ENCODE measurements around the gene DKKL1.

DNA sequence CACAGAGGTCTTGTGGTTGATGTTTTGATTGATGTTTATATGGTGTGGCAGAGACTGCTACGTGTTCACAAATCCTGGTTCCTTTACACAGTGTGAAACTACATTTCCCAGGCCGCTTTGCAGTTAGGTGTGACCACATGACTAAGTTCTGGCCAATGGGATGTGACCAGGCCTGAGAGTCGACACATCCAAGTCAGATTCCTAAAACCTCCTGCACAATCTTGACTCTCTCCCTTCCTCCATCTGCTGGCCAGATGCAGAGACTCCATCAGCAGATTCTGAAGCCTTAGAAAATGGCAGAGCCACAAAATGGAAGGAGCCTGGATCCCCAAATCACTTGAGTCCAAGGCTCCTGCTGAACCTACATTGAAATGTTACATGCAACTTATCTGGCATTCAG is 15.8 kb upstream of the DKKL1 start:
- TF ChIP-seq, protein P1, sequence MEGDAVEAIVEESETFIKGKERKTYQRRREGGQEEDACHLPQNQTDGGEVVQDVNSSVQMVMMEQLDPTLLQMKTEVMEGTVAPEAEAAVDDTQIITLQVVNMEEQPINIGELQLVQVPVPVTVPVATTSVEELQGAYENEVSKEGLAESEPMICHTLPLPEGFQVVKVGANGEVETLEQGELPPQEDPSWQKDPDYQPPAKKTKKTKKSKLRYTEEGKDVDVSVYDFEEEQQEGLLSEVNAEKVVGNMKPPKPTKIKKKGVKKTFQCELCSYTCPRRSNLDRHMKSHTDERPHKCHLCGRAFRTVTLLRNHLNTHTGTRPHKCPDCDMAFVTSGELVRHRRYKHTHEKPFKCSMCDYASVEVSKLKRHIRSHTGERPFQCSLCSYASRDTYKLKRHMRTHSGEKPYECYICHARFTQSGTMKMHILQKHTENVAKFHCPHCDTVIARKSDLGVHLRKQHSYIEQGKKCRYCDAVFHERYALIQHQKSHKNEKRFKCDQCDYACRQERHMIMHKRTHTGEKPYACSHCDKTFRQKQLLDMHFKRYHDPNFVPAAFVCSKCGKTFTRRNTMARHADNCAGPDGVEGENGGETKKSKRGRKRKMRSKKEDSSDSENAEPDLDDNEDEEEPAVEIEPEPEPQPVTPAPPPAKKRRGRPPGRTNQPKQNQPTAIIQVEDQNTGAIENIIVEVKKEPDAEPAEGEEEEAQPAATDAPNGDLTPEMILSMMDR (conservative IDR thresholded peaks at IDR 0.05) = no peak
- TF ChIP-seq ZFX (IDR thresholded peaks at IDR 0.05) = no peak
